ENCODE results near the gene KLHDC3.

DNA sequence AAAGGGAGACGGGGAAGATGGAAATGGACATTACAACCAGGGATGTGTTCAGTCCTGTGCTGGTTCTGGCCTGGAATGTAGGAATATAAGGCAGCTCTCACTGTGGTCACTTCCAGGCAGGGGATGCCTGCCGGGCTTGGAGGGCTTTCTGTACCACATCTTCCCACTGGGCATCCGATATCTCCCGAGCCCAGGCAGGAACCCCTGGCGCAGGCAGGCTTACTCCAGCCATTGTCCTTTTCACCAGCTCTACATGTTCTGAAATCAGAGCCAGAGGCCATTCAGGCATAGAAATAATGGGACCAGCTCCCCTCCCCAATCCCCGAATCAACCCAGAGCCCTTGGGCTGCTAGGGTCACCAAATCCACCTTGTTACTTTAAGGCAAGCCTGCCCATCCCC lies 1.7 kb upstream of the KLHDC3 start:
- no peak for TF ChIP-seq POLR2A (IDR thresholded peaks at IDR 0.05)
- TF ChIP-seq, protein P1, sequence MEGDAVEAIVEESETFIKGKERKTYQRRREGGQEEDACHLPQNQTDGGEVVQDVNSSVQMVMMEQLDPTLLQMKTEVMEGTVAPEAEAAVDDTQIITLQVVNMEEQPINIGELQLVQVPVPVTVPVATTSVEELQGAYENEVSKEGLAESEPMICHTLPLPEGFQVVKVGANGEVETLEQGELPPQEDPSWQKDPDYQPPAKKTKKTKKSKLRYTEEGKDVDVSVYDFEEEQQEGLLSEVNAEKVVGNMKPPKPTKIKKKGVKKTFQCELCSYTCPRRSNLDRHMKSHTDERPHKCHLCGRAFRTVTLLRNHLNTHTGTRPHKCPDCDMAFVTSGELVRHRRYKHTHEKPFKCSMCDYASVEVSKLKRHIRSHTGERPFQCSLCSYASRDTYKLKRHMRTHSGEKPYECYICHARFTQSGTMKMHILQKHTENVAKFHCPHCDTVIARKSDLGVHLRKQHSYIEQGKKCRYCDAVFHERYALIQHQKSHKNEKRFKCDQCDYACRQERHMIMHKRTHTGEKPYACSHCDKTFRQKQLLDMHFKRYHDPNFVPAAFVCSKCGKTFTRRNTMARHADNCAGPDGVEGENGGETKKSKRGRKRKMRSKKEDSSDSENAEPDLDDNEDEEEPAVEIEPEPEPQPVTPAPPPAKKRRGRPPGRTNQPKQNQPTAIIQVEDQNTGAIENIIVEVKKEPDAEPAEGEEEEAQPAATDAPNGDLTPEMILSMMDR (IDR thresholded peaks at IDR 0.05) = no peak
